ENCODE data around the gene CDK5RAP3. TPM values are rescaled to one million over a fixed set of nuclear protein-coding genes. Genes with fewer than 3 reads are reported as not detected.

Gene CDK5RAP3
- total and polyA plus RNA-seq, 2 of the 13 experiments (the other 11 are each of a cell fraction or from before 2014, with no cell fraction given) = 128 to 154 TPM

DNA sequence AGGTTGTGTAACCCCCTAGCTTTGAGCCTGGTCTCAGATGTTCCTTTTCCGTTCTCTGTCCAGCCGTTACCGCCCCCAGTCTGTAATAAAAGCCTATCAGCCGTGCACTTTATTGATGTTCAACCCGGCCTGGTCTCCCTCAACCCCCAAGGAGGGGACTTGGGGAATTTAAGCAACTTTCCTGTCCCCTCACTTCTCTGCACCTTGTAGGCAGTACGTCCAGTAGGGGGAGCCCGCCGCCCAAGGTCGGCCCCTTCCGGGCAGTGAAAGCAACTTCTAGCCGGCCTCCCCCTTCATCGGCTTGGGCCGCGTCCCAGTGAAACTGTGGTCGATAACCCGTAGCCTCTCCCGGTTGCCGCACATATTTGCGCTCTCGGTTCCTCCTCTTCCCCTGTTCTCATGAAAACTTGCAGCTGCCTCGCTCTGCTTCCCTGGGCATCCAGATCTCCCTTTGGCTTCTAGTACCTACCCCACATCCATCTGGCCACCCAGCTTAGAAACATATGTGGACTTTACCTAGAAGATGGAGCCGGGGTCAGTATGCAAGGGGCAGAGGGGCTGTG is 21.6 kb upstream of the CDK5RAP3 start (continued):
- no peak for TF ChIP-seq ZFP36L2 (CRISPR knock-in tag; IDR thresholded peaks at IDR 0.05)
- TF ChIP-seq KDM3A (CRISPR knock-in tag; IDR thresholded peaks at IDR 0.05; ENCODE audit: low read depth) = peak; percentile 86; the same call in 1 of the 2 replicates
- TF ChIP-seq ZNF788 (CRISPR knock-in tag; IDR thresholded peaks at IDR 0.05; ENCODE audit: borderline replicate concordance) = peak; percentile 74; the same call in 1 of the 2 replicates
- TF ChIP-seq KAT8 (CRISPR knock-in tag; IDR thresholded peaks at IDR 0.05) = peak; percentile 48; the same call in 1 of the 2 replicates
- no peak for TF ChIP-seq ZNF10 (CRISPR knock-in tag; IDR thresholded peaks at IDR 0.05; ENCODE audit: borderline replicate concordance, low read depth)
- peak; percentile 68; the same call in 1 of the 2 replicates for TF ChIP-seq SPEN (CRISPR knock-in tag; IDR thresholded peaks at IDR 0.05; ENCODE audit: low read depth)
- TF ChIP-seq TP53 (CRISPR knock-in tag; conservative IDR thresholded peaks at IDR 0.05) = no peak
- no peak for TF ChIP-seq ZNF354B (CRISPR knock-in tag; IDR thresholded peaks at IDR 0.05)
- TF ChIP-seq, protein P1, sequence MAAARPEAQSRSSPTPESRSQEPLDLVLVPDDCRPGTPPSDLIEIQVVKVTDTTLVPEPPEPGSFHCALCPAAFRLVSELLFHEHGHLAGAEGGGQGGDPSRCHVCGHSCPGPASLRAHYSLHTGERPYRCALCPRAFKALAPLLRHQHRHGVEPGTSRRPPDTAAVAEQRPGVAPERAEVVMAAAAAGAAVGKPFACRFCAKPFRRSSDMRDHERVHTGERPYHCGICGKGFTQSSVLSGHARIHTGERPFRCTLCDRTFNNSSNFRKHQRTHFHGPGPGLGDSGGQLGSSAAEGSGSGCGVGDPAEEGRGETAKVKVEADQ (CRISPR knock-in tag; IDR thresholded peaks at IDR 0.05; ENCODE audit: borderline replicate concordance) = 0 out of 2 replicates have a peak, but pooled peaks have one; percentile 30
- TF ChIP-seq ELF3 (CRISPR knock-in tag; IDR thresholded peaks at IDR 0.05) = peak; percentile 57; the same call in 1 of the 2 replicates
- TF ChIP-seq MTF2 (CRISPR knock-in tag; IDR thresholded peaks at IDR 0.05; ENCODE audit: borderline replicate concordance) = no peak
- TF ChIP-seq, protein P2, sequence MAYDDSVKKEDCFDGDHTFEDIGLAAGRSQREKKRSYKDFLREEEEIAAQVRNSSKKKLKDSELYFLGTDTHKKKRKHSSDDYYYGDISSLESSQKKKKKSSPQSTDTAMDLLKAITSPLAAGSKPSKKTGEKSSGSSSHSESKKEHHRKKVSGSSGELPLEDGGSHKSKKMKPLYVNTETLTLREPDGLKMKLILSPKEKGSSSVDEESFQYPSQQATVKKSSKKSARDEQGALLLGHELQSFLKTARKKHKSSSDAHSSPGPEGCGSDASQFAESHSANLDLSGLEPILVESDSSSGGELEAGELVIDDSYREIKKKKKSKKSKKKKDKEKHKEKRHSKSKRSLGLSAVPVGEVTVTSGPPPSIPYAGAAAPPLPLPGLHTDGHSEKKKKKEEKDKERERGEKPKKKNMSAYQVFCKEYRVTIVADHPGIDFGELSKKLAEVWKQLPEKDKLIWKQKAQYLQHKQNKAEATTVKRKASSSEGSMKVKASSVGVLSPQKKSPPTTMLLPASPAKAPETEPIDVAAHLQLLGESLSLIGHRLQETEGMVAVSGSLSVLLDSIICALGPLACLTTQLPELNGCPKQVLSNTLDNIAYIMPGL (CRISPR knock-in tag; IDR thresholded peaks at IDR 0.05; ENCODE audit: borderline replicate concordance in 1 of 2, low read depth in 1 of 2) = peak; percentile 85 to 89; a peak in 3 of 4 replicates
- peak; percentile 14; the same call in 1 of the 2 replicates for TF ChIP-seq IRF2 (CRISPR knock-in tag; IDR thresholded peaks at IDR 0.05)
- peak; percentile 67 for TF ChIP-seq GABPB1 (CRISPR knock-in tag; IDR thresholded peaks at IDR 0.05)
- peak; percentile 77 for TF ChIP-seq CCDC6 (CRISPR knock-in tag; IDR thresholded peaks at IDR 0.05)
- TF ChIP-seq ONECUT2 (CRISPR knock-in tag; IDR thresholded peaks at IDR 0.05) = peak; percentile 83; the same call in 1 of the 2 replicates
- no peak for TF ChIP-seq HDAC6 (IDR thresholded peaks at IDR 0.05; ENCODE audit: low read depth, low read length)
- peak; percentile 61; the same call in 1 of the 2 replicates for TF ChIP-seq PHF20 (CRISPR knock-in tag; IDR thresholded peaks at IDR 0.05)
- TF ChIP-seq JUN (CRISPR knock-in tag; IDR thresholded peaks at IDR 0.05) = no peak
- TF ChIP-seq ZNF672 (CRISPR knock-in tag; IDR thresholded peaks at IDR 0.05) = no peak
- TF ChIP-seq STAT5B (CRISPR knock-in tag; IDR thresholded peaks at IDR 0.05) = no peak
- no peak; the same call in 1 of the 2 replicates for TF ChIP-seq HES4 (CRISPR knock-in tag; IDR thresholded peaks at IDR 0.05; ENCODE audit: borderline replicate concordance)
- TF ChIP-seq PAF1 (CRISPR knock-in tag; IDR thresholded peaks at IDR 0.05) = no peak
- peak; percentile 74 for TF ChIP-seq XRCC5 (optimal IDR thresholded peaks at IDR 0.05; ENCODE audit: low read length)
- TF ChIP-seq ZNF619 (CRISPR knock-in tag; IDR thresholded peaks at IDR 0.05) = no peak
- peak; percentile 91 for TF ChIP-seq ZNF44 (CRISPR knock-in tag; IDR thresholded peaks at IDR 0.05)
- TF ChIP-seq MAFF (IDR thresholded peaks at IDR 0.05; ENCODE audit: low read depth, low read length) = no peak
- TF ChIP-seq AGO2 (optimal IDR thresholded peaks at IDR 0.05; ENCODE audit: low read depth, low read length) = no peak
- peak; percentile 49; the same call in 1 of the 2 replicates for TF ChIP-seq ZMYM3 (CRISPR knock-in tag; IDR thresholded peaks at IDR 0.05)
- peak; percentile 74; the same call in 1 of the 2 replicates for TF ChIP-seq ZMAT3 (CRISPR knock-in tag; conservative IDR thresholded peaks at IDR 0.05)
- TF ChIP-seq ZNF205 (CRISPR knock-in tag; IDR thresholded peaks at IDR 0.05) = peak; percentile 10; the same call in 1 of the 2 replicates
